Neutrophil (primary cell): ENCODE data around the gene LCN2.
A peak's percentile ranks its signal among the peaks of the same experiment; 100 is the strongest.

Source experiments
- H3K27ac ChIP-seq: fragments of 200-600 bp; sonication (generic); 2 replicates; pipeline ENCODE4 v1.5.1; 2016; ENCODE audit warnings: mild to moderate bottlenecking, moderate library complexity
- H3K27me3 ChIP-seq: fragments of 200-600 bp; sonication (generic); 2 replicates; pipeline ENCODE4 v1.6.0; 2016; ENCODE audit warnings: mild to moderate bottlenecking
- H3K36me3 ChIP-seq: fragments of 200-600 bp; sonication (generic); 2 replicates; pipeline ENCODE4 v1.5.1; 2017
- H3K4me1 ChIP-seq, 2 experiments: fragments of 200-600 bp in 1 of 2; sonication (generic) in 1 of 2; 1 replicate in 1 of 2; 2 replicates in 1 of 2; pipeline versions ENCODE4 v1.5.1 to v1.6.1; 2013 to 2016; ENCODE audit warnings: low read depth in 1 of 2, low read length in 1 of 2, mild to moderate bottlenecking in 1 of 2, moderate library complexity in 1 of 2; ENCODE audit not compliant: control insufficient read depth in 1 of 2, insufficient read depth in 1 of 2
- H3K4me3 ChIP-seq, 2 experiments: fragments of 200-600 bp in 1 of 2; sonication (generic) in 1 of 2; 1 replicate in 1 of 2; 2 replicates in 1 of 2; pipeline ENCODE4 v1.5.1; 2013 to 2016; ENCODE audit warnings: low read depth in 1 of 2, low read length in 1 of 2, mild to moderate bottlenecking in 1 of 2, moderate library complexity in 1 of 2
- H3K9me3 ChIP-seq: fragments of 200-600 bp; sonication (generic); 2 replicates; pipeline ENCODE4 v1.5.1; 2016
- TF ChIP-seq, protein P1 (sequence below): fragments of 200-600 bp; sonication (generic); IDR thresholded peaks from 2 replicates; pipeline ENCODE4 v1.5.1; 2016; ENCODE audit warnings: antibody characterized with exemption

LCN2 gene

DNA sequence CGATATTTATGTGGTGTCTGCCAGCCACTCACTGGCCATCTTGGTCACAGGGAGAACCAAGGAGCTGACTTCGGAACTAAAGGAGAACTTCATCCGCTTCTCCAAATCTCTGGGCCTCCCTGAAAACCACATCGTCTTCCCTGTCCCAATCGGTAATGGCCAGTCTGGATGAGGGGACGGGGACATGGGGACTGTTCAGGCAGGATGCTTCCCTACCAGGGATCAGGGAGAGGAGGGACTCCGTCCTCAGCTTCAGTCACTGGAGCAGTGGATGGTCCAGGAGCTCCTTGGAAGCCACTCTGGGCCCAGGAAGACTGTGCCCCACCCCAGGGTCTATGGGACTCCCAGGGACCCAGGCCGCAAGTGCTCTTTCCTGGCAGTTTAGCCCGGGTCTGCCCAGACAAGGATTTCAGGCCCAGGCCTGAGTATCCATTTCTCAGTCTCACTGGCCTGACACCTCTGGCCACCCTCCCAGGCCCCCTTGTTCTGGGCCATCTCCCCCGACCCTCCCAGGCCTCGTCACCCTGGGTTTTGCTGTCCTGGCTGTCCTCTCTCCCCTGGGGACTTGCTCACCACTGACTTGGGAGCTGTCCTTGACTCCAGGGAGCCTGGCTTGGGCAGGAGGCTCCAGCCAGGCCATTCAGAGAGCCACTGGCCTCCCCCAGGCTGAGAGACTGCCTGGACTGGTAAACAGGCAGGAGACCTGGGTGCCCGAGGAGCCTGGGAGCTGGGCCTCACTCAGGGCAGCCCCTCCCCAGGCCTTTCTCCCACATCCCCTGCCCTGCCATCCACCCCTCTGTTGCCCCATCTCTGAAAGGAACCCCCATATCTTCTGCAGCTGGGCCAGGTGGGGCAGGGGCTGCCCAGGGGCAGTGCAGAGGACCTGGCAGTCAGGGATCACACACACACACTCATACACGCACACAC is 3.1 kb downstream of the LCN2 start:
- TF ChIP-seq, protein P1, sequence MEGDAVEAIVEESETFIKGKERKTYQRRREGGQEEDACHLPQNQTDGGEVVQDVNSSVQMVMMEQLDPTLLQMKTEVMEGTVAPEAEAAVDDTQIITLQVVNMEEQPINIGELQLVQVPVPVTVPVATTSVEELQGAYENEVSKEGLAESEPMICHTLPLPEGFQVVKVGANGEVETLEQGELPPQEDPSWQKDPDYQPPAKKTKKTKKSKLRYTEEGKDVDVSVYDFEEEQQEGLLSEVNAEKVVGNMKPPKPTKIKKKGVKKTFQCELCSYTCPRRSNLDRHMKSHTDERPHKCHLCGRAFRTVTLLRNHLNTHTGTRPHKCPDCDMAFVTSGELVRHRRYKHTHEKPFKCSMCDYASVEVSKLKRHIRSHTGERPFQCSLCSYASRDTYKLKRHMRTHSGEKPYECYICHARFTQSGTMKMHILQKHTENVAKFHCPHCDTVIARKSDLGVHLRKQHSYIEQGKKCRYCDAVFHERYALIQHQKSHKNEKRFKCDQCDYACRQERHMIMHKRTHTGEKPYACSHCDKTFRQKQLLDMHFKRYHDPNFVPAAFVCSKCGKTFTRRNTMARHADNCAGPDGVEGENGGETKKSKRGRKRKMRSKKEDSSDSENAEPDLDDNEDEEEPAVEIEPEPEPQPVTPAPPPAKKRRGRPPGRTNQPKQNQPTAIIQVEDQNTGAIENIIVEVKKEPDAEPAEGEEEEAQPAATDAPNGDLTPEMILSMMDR, result no peak
- peaks cover 58 to 68% of the 10 kb centered on the region in 2 experiments for H3K4me1 ChIP-seq
- no peaks in the 10 kb centered on the region for H3K9me3 ChIP-seq
- H3K36me3 ChIP-seq, result no peaks in the 10 kb centered on the region
- H3K4me3 ChIP-seq, result no peak overlapping the region
- peak overlapping the region; percentile 82 for H3K27ac ChIP-seq
- H3K27me3 ChIP-seq, result no peaks in the 10 kb centered on the region

DNA sequence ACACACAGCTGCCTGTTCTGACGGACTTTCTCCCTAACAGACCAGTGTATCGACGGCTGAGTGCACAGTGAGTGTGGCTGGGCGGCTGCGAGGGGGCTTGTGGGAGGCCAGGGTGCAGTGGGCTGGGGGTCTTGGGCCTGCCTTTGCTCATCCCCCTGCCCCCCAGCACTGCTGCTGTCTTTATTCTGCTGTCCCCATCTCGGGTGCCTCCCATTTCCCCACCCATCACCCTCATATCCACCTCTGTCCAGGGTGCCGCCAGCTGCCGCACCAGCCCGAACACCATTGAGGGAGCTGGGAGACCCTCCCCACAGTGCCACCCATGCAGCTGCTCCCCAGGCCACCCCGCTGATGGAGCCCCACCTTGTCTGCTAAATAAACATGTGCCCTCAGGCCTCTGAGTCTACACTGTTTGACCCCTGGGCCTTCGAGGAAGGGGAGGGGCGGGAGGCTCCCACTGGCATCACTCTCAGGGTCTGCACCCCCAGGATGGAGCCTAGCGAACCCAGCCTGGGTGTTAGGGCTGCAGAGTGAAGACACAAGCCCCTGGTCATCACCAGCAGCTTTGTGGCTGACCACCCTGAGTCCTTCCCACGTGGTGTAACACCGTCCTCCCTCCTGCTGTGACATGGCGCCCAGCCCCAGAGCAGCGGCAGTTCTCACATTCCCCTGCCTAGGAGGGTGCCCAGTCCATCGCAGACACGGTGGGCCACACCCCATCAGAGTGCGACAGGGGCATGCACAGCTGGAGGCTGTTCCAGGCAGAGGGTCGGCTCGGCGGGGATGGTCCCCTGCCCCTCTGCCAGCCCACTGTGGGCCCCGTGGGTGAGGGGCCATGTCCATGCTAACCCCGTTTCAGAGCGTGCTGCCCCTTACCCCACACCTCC is 4.0 kb downstream of the LCN2 start:
- no peak overlapping the region for H3K4me3 ChIP-seq
- H3K4me1 ChIP-seq, result peaks cover 49 to 63% of the 10 kb centered on the region in 2 experiments
- no peaks in the 10 kb centered on the region for H3K27me3 ChIP-seq
- no peaks in the 10 kb centered on the region for H3K36me3 ChIP-seq
- peak overlapping the region; percentile 82 for H3K27ac ChIP-seq
- no peaks in the 10 kb centered on the region for H3K9me3 ChIP-seq
- TF ChIP-seq, protein P1, result no peak

DNA sequence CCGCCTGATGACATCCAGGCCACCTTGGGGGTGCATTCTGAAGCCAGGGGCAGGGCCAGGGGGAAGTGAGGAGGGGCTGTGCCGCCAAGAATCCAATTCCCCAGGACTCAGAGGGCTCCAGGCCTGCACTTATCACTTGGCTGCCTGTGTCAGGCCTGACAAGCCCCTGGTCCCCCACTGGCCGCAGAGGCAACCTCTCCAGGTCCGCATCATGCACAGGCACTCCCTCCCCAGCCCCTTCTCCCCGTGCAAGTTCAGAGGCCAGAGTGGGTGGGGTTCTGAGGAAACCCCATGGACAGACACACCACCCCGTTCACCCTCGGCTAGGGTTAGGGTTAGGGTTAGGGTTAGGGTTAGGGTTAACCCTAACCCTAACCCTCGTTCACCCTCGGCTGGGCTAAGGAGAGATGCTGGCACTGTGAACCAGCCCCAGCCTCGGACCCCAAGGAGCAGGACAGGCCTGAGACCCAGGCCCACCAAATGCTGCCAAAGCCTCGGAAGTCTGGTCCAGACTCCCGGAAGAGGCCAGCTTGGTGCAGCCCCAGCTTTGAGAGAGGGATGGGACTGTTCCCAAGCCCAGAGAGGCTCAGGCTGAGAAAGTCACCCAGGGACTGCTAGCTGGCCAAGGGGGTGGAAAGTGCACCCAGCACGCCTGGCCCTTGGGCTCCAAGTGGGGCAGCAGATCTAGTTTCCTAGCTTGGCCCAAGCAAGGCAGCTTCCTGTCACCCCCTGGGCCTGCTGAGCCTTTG is 4.9 kb downstream of the LCN2 start:
- H3K27ac ChIP-seq, result peak overlapping the region; percentile 82
- H3K9me3 ChIP-seq, result no peaks in the 10 kb centered on the region
- H3K27me3 ChIP-seq, result no peaks in the 10 kb centered on the region
- peaks cover 45 to 63% of the 10 kb centered on the region in 2 experiments for H3K4me1 ChIP-seq
- H3K4me3 ChIP-seq, result no peak overlapping the region
- no peaks in the 10 kb centered on the region for H3K36me3 ChIP-seq
- TF ChIP-seq, protein P1, result no peak

DNA sequence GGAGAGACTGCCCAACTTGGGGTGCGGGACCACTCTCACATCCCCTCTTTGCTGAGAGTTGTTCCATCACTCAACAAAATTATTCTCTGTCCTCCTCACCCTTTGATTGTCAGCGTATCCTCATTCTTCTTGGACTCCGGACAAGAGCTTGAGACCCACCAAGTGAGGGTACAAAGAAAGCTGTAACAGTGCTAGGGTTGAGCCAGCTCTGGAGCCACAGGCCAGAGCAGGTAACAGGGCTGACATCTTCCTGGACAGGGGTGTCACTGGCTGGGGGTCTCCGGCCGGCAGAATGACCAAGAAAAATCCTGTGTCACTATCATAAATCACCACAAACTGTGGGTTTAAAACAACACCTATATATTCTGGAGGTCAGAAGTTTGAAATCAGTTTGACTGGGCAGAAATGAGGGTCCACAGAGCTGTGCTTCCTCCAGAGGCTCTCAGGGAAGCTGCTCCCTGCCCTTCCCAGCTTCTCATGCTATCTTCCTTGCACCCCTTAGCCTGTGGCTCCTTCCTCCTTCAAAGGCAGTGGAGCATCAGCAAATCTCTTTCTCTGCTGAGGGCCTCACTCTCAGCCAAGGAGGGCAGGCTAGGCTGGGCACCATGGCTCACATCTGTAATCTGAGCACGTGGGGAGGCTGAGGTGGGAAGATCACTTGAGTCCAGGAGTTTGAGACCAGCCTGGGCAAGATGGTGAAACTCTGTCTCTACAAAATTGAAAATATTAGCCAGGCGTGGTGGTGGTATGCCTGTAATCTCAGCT is 6.7 kb downstream of the LCN2 start:
- Histone ChIP-seq H3K4me3 (no peak overlapping the region), H3K4me1 (peaks cover 42 to 58% of the 10 kb centered on the region in 2 experiments), H3K27ac (peak overlapping the region; percentile 96), H3K27me3 (no peaks in the 10 kb centered on the region), H3K9me3 (no peaks in the 10 kb centered on the region), H3K36me3 (no peaks in the 10 kb centered on the region)
- TF ChIP-seq, protein P1, result no peak

DNA sequence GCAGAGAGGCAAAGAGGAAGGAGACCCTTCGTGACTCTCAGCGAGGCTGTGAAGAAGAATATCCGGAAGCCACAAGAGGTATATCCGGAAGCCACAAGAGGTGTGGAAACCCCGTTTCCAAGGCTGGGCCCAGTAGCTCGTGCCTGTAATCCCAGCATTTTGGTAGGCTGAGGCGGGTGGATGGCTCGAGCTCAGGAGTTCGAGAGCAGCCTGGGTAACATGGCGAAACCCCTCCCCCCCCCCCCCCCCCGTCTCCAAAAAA is 10.2 kb downstream of the LCN2 start:
- Histone ChIP-seq H3K4me3 (peak overlapping the region; percentile 84 to 93), H3K9me3 (no peaks in the 10 kb centered on the region), H3K27ac (peak overlapping the region; percentile 96), H3K36me3 (peaks cover 24% of the 10 kb centered on the region), H3K4me1 (peaks cover 25 to 34% of the 10 kb centered on the region in 2 experiments), H3K27me3 (no peaks in the 10 kb centered on the region)
- TF ChIP-seq, protein P1, result no peak
